CD4-positive, alpha-beta memory T cell (primary cell): ENCODE measurements around the gene BMPR1B. TPM values are rescaled to one million over a fixed set of nuclear protein-coding genes. Genes with fewer than 3 reads are reported as not detected.

Experiments used
- CTCF ChIA-PET: fragments of 350-600 bp; sonication (Branson Sonifier 250); formaldehyde crosslinking; loops from one replicate; lab custom pipeline; 2021; ENCODE audit warnings: inconsistent platforms; ENCODE audit not compliant: partially characterized antibody; lab: Charles Lee
- POLR2A ChIA-PET: fragments of 350-600 bp; sonication (Branson Sonifier 250); formaldehyde crosslinking; loops from one replicate; lab custom pipeline; 2021; ENCODE audit not compliant: partially characterized antibody; lab: Charles Lee
- DNase-seq, 5 donors: peaks; one replicate each; pipeline versions ENCODE4 v3.0.0 to v3.0.0-alpha.2; 2020 to 2022; ENCODE audit warnings: mixed read lengths in 1 of 5
- H3K27ac ChIP-seq: one replicate; pipeline ENCODE4 v1.7.0; 2013; ENCODE audit warnings: low read depth, low read length
- H3K27me3 ChIP-seq: 2 replicates; pipeline ENCODE4 v1.7.0; 2013; ENCODE audit warnings: mild to moderate bottlenecking, low read length, moderate library complexity; ENCODE audit not compliant: insufficient read depth
- H3K36me3 ChIP-seq: 2 replicates; pipeline ENCODE4 v1.7.0; 2013; ENCODE audit warnings: mild to moderate bottlenecking, low read length, moderate library complexity; ENCODE audit not compliant: insufficient read depth
- H3K4me1 ChIP-seq: 2 replicates; pipeline ENCODE4 v1.7.0; 2013; ENCODE audit warnings: mild to moderate bottlenecking, low read length, moderate library complexity; ENCODE audit not compliant: insufficient read depth
- H3K4me3 ChIP-seq, 2 donors: one replicate each; pipeline ENCODE4 v1.7.0; 2013; ENCODE audit warnings: low read length in 2 of 2, mild to moderate bottlenecking in 1 of 2
- H3K9me3 ChIP-seq, 2 donors: one replicate each; pipeline ENCODE4 v1.7.0; 2013; ENCODE audit warnings: low read length in 2 of 2, control low read depth in 1 of 2; ENCODE audit not compliant: control insufficient read depth in 1 of 2
- H3K27ac Mint-ChIP-seq, 7 donors: one replicate each; pipeline ENCODE4 v1.8.0; 2020 to 2021; ENCODE audit warnings: mixed read lengths in 7 of 7, mild to moderate bottlenecking in 6 of 7, inconsistent platforms in 3 of 7, moderate library complexity in 3 of 7
- H3K27me3 Mint-ChIP-seq, 2 donors: one replicate each; pipeline ENCODE4 v1.8.0; 2020 to 2021; ENCODE audit warnings: mixed read lengths in 2 of 2
- H3K36me3 Mint-ChIP-seq, 2 donors: one replicate each; pipeline ENCODE4 v1.8.0; 2020 to 2021; ENCODE audit warnings: mixed read lengths in 2 of 2, inconsistent platforms in 1 of 2, mild to moderate bottlenecking in 1 of 2
- H3K4me1 Mint-ChIP-seq, 4 donors: one replicate each; pipeline ENCODE4 v1.8.0; 2020 to 2021; ENCODE audit warnings: mixed read lengths in 4 of 4, mild to moderate bottlenecking in 1 of 4
- H3K4me3 Mint-ChIP-seq, 8 donors: one replicate each; pipeline ENCODE4 v1.8.0; 2020 to 2021; ENCODE audit warnings: mixed read lengths in 8 of 8, mild to moderate bottlenecking in 7 of 8, moderate library complexity in 6 of 8, inconsistent platforms in 3 of 8
- H3K9me3 Mint-ChIP-seq, 8 donors: one replicate each; pipeline ENCODE4 v1.8.0; 2020 to 2021; ENCODE audit warnings: mixed read lengths in 8 of 8, mild to moderate bottlenecking in 5 of 8, inconsistent platforms in 3 of 8, moderate library complexity in 1 of 8
- intact Hi-C: fragments of 100-400 bp; cut with micrococcal nuclease; formaldehyde crosslinking; loops from one replicate; pipeline ENCODE4 v1.15.1; 2023
- polyA plus RNA-seq, 2 donors: library from polyadenylated mRNA; unstranded; fragments of 300-500 nt; fragmentation: Illumina TruSeq; gene quantifications; one replicate each; pipeline ENCODE4 v1.2.3, GENCODE V29; 2021
- total RNA-seq, 2 experiments: library from RNA; stranded (reverse); gene quantifications; one replicate each; pipeline ENCODE4 v1.2.3, GENCODE V29; 2021

BMPR1B gene
- total and polyA plus RNA-seq, 4 experiments from 2014 or later = 0.17 TPM; not detected in 3

DNA sequence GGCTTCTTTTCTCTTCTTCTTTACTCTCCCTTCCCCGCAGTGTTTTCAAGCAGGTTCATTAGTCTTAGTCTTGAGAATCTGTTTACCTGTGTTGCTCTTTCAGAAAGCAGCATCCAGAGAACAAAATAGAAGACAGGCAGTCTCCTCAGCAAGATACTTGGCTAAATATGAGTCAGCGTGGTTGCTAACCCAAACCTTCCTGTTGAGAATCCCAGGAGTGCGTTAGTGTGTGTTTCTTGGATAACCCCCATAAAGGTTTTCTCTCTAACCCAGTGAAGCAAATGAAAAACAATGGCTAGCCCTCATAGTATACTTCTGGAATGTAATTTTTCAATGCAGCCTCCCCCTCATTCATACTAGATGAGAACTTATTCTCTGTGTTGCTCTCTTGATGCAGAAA, 41.1 kb downstream of the BMPR1B start:
- Histone ChIP-seq H3K4me3 (no peak overlapping the region), H3K9me3 (no peaks in the 10 kb centered on the region), H3K36me3 (no peaks in the 10 kb centered on the region), H3K27ac (no peak overlapping the region), H3K4me1 (no peaks in the 10 kb centered on the region), H3K27me3 (no peaks in the 10 kb centered on the region)
- H3K27ac Mint-ChIP-seq = no peak overlapping the region
- CTCF ChIA-PET = no interaction called here
- H3K4me3 Mint-ChIP-seq = no peak overlapping the region
- peaks cover 0 to 1% of the 10 kb centered on the region in 2 donors for H3K27me3 Mint-ChIP-seq
- H3K36me3 Mint-ChIP-seq = no peaks in the 10 kb centered on the region
- DNase-seq = no peak
- H3K4me1 Mint-ChIP-seq = no peaks in the 10 kb centered on the region
- H3K9me3 Mint-ChIP-seq = peaks cover 0 to 2% (median 0%) of the 10 kb centered on the region in 8 donors
- intact Hi-C loops = no loop called here
- POLR2A ChIA-PET = no interaction called here

DNA sequence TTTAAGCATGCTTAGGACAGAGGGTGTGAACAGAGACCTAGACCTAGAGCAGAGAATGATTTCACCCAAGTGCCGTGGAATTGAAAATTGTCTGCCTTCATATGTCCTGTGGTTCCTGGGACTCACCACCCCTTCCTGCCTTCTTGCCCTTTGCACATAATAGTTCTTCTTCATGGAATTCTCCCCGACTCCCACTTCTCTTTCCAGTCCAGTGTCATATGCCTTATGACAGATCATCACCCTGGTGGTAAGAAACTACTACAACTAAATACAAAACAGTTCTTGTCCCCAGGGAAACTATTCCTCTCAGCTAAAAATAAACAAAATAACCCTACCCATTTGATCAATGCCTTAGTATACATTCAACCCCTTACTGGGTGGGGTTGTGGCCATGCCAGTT, 43.3 kb downstream of the BMPR1B start:
- intact Hi-C loops = no loop called here
- H3K27me3 ChIP-seq = no peaks in the 10 kb centered on the region
- H3K9me3 ChIP-seq = no peaks in the 10 kb centered on the region
- DNase-seq = no peak
- no peak overlapping the region for H3K4me3 Mint-ChIP-seq
- H3K4me3 ChIP-seq = no peak overlapping the region
- CTCF ChIA-PET = no interaction called here
- peaks cover 0 to 2% (median 0%) of the 10 kb centered on the region in 8 donors for H3K9me3 Mint-ChIP-seq
- H3K4me1 Mint-ChIP-seq = no peaks in the 10 kb centered on the region
- no peaks in the 10 kb centered on the region for H3K36me3 ChIP-seq
- no peaks in the 10 kb centered on the region for H3K36me3 Mint-ChIP-seq
- H3K27ac ChIP-seq = no peak overlapping the region
- no peak overlapping the region for H3K27ac Mint-ChIP-seq
- peaks cover 0 to 1% of the 10 kb centered on the region in 2 donors for H3K27me3 Mint-ChIP-seq
- no peaks in the 10 kb centered on the region for H3K4me1 ChIP-seq
- POLR2A ChIA-PET = no interaction called here

DNA sequence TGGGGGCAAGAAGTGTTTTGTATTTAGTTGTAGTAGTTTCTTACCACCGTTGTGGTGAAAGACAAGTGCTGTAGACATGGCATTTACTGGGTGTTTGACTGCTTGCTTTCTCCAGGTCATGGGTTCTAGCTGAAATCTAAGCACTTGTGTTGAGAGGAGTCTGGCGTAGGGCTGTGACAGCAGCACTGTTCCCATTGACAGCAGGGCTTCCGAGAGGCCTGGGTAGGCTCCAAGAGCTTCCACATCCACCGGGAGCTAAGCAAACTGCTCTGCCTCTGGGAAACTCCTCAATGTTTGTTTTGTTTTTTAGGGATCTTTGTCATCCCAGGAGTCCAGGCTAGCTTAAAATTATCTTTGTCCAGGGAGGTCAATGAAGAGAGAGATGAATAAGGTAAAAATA, 44.3 kb downstream of the BMPR1B start:
- intact Hi-C loops = no loop called here
- no peaks in the 10 kb centered on the region for H3K27me3 Mint-ChIP-seq
- no peaks in the 10 kb centered on the region for H3K36me3 Mint-ChIP-seq
- no peaks in the 10 kb centered on the region for H3K4me1 ChIP-seq
- no peak overlapping the region for H3K27ac ChIP-seq
- H3K27ac Mint-ChIP-seq = no peak overlapping the region
- no peaks in the 10 kb centered on the region for H3K9me3 ChIP-seq
- H3K4me3 Mint-ChIP-seq = no peak overlapping the region
- no peak overlapping the region for H3K4me3 ChIP-seq
- H3K27me3 ChIP-seq = no peaks in the 10 kb centered on the region
- ChIA-PET CTCF (no interaction called here), POLR2A (no interaction called here)
- H3K9me3 Mint-ChIP-seq = peaks cover 0 to 2% (median 0%) of the 10 kb centered on the region in 8 donors
- DNase-seq = no peak
- H3K4me1 Mint-ChIP-seq = no peaks in the 10 kb centered on the region
- no peaks in the 10 kb centered on the region for H3K36me3 ChIP-seq

DNA sequence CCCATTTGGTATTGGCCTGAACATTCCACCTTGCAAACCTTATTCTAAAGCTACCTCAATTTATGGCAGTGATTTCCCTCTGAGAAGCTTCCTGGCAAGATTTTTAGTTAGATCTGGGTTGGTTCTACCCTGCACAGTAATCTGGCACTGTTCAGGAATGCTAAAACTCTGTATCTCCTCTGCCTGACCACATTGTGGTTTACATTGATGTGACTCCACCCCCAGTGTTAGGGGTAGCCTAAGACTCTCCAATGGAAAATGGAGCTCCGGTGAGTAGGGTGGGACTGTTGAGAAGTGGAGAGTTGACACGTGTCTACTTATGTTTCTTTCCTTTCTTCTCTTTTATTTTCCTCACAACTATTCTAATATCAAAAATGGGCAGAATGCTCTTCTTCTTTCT, 45.4 kb downstream of the BMPR1B start:
- ChIA-PET POLR2A (no interaction called here), CTCF (no interaction called here)
- Histone ChIP-seq H3K4me3 (no peak overlapping the region), H3K36me3 (no peaks in the 10 kb centered on the region), H3K9me3 (no peaks in the 10 kb centered on the region), H3K27ac (no peak overlapping the region), H3K27me3 (no peaks in the 10 kb centered on the region), H3K4me1 (no peaks in the 10 kb centered on the region)
- DNase-seq = no peak
- intact Hi-C loops = no loop called here
- Mint-ChIP-seq H3K27me3 (no peaks in the 10 kb centered on the region), H3K4me3 (no peak overlapping the region), H3K9me3 (peaks cover 0 to 2% (median 0%) of the 10 kb centered on the region in 8 donors), H3K4me1 (no peaks in the 10 kb centered on the region), H3K36me3 (no peaks in the 10 kb centered on the region), H3K27ac (no peak overlapping the region)

DNA sequence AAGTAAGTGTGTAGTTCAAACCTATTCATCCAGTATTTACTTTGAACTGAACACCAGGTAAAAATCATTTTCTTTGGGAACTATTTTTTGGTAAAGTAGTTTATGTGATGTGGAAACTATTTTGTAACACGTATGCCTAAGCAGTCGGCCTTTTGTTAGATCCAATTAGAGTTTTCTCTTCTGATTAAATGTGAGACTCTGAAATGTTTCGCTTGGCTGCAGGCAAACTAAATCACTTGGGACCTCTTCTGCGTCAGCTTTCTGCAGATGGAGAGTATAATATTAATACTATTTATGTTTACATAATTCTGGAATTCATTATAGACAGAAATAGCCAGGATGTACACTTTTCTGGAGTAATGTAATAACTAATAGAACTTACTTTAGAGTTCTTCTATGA, 46.9 kb downstream of the BMPR1B start:
- CTCF ChIA-PET = no interaction called here

DNA sequence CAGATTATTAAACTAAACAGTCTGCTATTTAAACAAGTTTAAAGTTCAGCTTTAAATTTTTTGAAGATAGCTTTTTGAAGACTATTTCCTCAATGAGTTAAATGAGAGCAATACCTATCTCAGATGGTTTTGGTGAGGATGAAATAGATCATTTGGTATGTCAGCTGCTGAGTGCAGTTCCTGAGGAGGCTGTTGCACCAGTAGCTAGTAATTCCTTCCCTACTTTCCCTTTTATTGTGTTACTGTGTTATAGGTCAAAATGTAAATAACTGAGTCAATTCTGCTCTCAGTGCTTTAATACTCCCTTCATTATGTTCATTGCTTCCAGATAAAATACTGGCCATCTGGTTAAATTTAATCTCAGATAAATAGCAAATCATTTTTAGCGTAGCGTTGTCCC, 48.6 kb downstream of the BMPR1B start:
- Histone ChIP-seq H3K4me1 (no peaks in the 10 kb centered on the region), H3K27me3 (no peaks in the 10 kb centered on the region), H3K27ac (no peak overlapping the region), H3K4me3 (no peak overlapping the region), H3K9me3 (no peaks in the 10 kb centered on the region), H3K36me3 (no peaks in the 10 kb centered on the region)
- no peaks in the 10 kb centered on the region for H3K36me3 Mint-ChIP-seq
- H3K27me3 Mint-ChIP-seq = no peaks in the 10 kb centered on the region
- no peak overlapping the region for H3K27ac Mint-ChIP-seq
- ChIA-PET POLR2A (no interaction called here), CTCF (no interaction called here)
- no peaks in the 10 kb centered on the region for H3K4me1 Mint-ChIP-seq
- no peak for DNase-seq
- no peaks in the 10 kb centered on the region for H3K9me3 Mint-ChIP-seq
- intact Hi-C loops = no loop called here
- no peak overlapping the region for H3K4me3 Mint-ChIP-seq

More for the DNA sequence above, 46.9 kb downstream of the BMPR1B start:
- no peak overlapping the region for H3K27ac ChIP-seq
- intact Hi-C loops = no loop called here
- H3K27me3 Mint-ChIP-seq = no peaks in the 10 kb centered on the region
- POLR2A ChIA-PET = no interaction called here
- H3K27me3 ChIP-seq = no peaks in the 10 kb centered on the region
- no peak for DNase-seq
- no peaks in the 10 kb centered on the region for H3K4me1 Mint-ChIP-seq
- H3K4me1 ChIP-seq = no peaks in the 10 kb centered on the region
- H3K4me3 Mint-ChIP-seq = no peak overlapping the region
- no peaks in the 10 kb centered on the region for H3K36me3 Mint-ChIP-seq
- no peak overlapping the region for H3K27ac Mint-ChIP-seq
- H3K36me3 ChIP-seq = no peaks in the 10 kb centered on the region
- H3K9me3 ChIP-seq = no peaks in the 10 kb centered on the region
- no peaks in the 10 kb centered on the region for H3K9me3 Mint-ChIP-seq
- H3K4me3 ChIP-seq = no peak overlapping the region

DNA sequence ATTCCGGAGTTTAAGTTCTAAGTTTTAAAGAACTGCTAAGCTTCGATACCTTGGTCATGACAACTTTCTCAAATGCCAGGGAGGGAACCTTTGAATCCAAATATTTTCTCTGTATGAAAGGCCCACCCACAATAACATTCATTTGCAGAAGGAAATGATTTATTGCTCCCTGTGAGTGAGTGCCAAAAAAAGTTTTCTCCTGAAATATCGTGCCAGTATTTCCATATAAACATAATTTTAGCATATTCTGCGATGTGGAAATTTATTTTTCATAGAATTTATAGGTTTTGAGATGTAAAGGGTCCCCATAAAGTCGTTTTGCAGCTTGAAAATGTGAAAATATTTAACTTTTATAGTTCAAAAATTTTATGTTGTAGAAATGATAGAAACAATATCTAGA, 53.9 kb downstream of the BMPR1B start:
- Histone ChIP-seq H3K27me3 (no peaks in the 10 kb centered on the region), H3K27ac (no peak overlapping the region), H3K9me3 (no peaks in the 10 kb centered on the region), H3K4me1 (no peaks in the 10 kb centered on the region), H3K4me3 (no peak overlapping the region), H3K36me3 (no peaks in the 10 kb centered on the region)
- H3K27ac Mint-ChIP-seq = no peak overlapping the region
- POLR2A ChIA-PET = no interaction called here
- H3K4me3 Mint-ChIP-seq = no peak overlapping the region
- no peaks in the 10 kb centered on the region for H3K4me1 Mint-ChIP-seq
- H3K27me3 Mint-ChIP-seq = peaks cover 0 to 5% of the 10 kb centered on the region in 2 donors
- H3K9me3 Mint-ChIP-seq = peaks cover 0 to 3% (median 0%) of the 10 kb centered on the region in 8 donors
- intact Hi-C loops = no loop called here
- no peaks in the 10 kb centered on the region for H3K36me3 Mint-ChIP-seq
- no peak for DNase-seq
- CTCF ChIA-PET = no interaction called here

DNA sequence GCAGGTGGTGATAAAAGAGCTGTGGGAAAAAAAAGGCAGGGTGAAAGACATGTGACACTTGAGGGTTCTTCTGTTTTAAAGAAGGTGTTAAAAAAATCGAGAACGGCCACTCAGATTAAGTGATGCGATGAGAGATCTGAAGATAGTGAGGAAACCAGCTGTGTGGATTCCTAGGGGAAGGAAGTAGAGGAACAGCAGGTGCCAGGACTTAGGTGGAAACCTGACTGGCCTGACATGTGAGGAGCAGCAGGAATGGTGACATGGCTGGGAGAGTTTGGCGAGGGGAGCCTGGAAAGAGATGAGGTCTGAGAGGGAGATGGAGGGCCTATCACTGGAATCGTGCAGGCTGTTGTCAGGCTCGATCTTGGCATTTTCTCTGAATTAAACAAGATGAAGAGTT, 55.5 kb downstream of the BMPR1B start:
- ChIA-PET POLR2A (no interaction called here), CTCF (no interaction called here)
- H3K36me3 ChIP-seq = no peaks in the 10 kb centered on the region
- H3K4me1 ChIP-seq = no peaks in the 10 kb centered on the region
- no peak overlapping the region for H3K27ac Mint-ChIP-seq
- H3K4me3 ChIP-seq = no peak overlapping the region
- H3K27me3 ChIP-seq = no peaks in the 10 kb centered on the region
- H3K4me1 Mint-ChIP-seq = no peaks in the 10 kb centered on the region
- no peak overlapping the region for H3K4me3 Mint-ChIP-seq
- no peaks in the 10 kb centered on the region for H3K9me3 ChIP-seq
- no peaks in the 10 kb centered on the region for H3K36me3 Mint-ChIP-seq
- H3K9me3 Mint-ChIP-seq = peaks cover 0 to 3% (median 0%) of the 10 kb centered on the region in 8 donors
- intact Hi-C loops = no loop called here
- DNase-seq = no peak
- peaks cover 0 to 5% of the 10 kb centered on the region in 2 donors for H3K27me3 Mint-ChIP-seq
- H3K27ac ChIP-seq = no peak overlapping the region
